Kidney epithelial cell (primary cell): ENCODE measurements around the gene GUK1. TPM values are rescaled to one million over a fixed set of nuclear protein-coding genes. Genes with fewer than 3 reads are reported as not detected.

Experiments
- DNase-seq: peaks from one replicate; pipeline ENCODE4 v3.0.0-alpha.2; 2010; ENCODE audit warnings: low read depth
- H3K27me3 ChIP-seq: 2 replicates; pipeline ENCODE4 v1.6.0; 2011; ENCODE audit warnings: low read length; ENCODE audit not compliant: control insufficient read depth, insufficient read depth
- H3K36me3 ChIP-seq: 2 replicates; pipeline ENCODE4 v1.5.1; 2011; ENCODE audit warnings: low read length; ENCODE audit not compliant: control insufficient read depth, insufficient read depth
- H3K4me3 ChIP-seq: 2 replicates; pipeline ENCODE4 v1.5.1; 2011; ENCODE audit warnings: low read depth, mild to moderate bottlenecking, control low read depth, low read length
- total RNA-seq: library from RNA; depleted of rRNA; stranded (reverse); fragments of >200 nt; gene quantifications from 2 replicates; pipeline ENCODE4 v1.2.3, GENCODE V29; 2015
- TF ChIP-seq, protein P1 (sequence below): IDR thresholded peaks from 2 replicates; pipeline ENCODE4 v1.5.1; 2011; ENCODE audit warnings: mild to moderate bottlenecking, moderate library complexity, low read length, control low read depth, inconsistent platforms; ENCODE audit not compliant: insufficient read depth, poor library complexity, severe bottlenecking

Gene GUK1
- total RNA-seq, 1 donor from 2014 or later = 302 TPM

DNA sequence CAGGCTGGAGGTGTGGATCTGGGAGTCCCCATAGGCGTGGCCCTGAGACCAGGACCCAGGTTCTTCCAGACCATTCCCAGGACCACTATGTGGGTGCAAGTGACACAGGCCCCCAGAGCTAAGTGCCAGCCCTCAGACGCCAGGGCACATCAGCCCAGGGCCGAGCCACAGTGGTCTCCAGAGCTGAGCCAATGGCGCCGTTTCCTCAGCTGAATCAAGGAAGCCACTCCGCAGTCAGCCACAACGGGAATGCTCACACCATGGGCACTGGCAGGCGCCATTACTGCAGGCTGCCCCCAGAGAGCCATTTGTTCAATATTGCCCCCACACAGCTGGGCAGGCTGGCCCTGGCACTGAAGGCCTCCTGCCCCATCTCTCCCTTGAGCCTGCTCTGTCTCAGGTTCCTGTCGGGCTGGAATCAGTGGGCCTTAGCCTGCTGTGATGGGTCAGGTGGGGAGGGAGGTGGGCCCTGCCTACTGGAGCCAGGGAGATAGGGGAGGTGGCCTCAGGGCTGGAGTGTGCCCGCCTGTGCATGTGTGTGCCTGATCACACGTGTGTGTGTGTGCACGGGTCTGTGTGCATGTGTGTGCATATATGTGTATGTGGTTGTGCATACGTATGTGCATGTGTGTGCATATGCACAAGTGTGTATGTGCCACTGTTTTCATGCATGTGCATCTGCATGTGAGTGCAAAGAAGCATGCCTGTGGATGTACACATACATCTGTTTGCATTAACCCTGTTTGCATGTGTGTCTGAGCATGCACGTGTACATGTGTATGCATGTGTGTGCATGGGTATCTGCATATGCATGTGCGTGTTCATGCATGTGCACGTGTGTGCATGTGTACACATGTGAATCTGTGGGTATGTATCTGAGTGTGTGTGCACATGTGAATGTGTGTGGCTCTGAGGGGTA lies 15.8 kb downstream of the GUK1 start:
- Histone ChIP-seq H3K4me3 (no peak overlapping the region), H3K27me3 (peaks cover 35% of the 10 kb centered on the region), H3K36me3 (no peaks in the 10 kb centered on the region)
- TF ChIP-seq, protein P1, sequence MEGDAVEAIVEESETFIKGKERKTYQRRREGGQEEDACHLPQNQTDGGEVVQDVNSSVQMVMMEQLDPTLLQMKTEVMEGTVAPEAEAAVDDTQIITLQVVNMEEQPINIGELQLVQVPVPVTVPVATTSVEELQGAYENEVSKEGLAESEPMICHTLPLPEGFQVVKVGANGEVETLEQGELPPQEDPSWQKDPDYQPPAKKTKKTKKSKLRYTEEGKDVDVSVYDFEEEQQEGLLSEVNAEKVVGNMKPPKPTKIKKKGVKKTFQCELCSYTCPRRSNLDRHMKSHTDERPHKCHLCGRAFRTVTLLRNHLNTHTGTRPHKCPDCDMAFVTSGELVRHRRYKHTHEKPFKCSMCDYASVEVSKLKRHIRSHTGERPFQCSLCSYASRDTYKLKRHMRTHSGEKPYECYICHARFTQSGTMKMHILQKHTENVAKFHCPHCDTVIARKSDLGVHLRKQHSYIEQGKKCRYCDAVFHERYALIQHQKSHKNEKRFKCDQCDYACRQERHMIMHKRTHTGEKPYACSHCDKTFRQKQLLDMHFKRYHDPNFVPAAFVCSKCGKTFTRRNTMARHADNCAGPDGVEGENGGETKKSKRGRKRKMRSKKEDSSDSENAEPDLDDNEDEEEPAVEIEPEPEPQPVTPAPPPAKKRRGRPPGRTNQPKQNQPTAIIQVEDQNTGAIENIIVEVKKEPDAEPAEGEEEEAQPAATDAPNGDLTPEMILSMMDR = no peak
- no peak for DNase-seq

DNA sequence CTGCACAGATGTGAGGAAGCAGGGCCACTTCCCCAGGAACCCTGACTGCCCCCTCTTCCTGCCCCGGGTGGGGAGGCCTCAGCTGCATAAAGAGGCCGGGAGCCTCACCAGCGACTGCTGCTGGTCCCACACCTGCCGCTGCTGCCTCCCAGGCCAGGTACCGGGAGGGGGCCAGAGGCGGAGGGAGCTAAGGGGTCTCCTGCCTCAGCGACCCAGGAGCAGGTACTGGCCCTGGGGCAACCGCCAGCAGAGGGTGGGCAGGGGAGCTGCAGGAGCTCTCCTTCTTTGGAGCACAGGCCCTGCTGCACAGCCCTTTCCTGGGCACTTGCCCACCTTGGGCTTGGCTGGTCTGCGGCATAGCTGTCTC lies 16.4 kb downstream of the GUK1 start:
- Histone ChIP-seq H3K27me3 (peaks cover 37% of the 10 kb centered on the region), H3K36me3 (no peaks in the 10 kb centered on the region), H3K4me3 (no peak overlapping the region)
- DNase-seq = no peak
- TF ChIP-seq, protein P1 = no peak

DNA sequence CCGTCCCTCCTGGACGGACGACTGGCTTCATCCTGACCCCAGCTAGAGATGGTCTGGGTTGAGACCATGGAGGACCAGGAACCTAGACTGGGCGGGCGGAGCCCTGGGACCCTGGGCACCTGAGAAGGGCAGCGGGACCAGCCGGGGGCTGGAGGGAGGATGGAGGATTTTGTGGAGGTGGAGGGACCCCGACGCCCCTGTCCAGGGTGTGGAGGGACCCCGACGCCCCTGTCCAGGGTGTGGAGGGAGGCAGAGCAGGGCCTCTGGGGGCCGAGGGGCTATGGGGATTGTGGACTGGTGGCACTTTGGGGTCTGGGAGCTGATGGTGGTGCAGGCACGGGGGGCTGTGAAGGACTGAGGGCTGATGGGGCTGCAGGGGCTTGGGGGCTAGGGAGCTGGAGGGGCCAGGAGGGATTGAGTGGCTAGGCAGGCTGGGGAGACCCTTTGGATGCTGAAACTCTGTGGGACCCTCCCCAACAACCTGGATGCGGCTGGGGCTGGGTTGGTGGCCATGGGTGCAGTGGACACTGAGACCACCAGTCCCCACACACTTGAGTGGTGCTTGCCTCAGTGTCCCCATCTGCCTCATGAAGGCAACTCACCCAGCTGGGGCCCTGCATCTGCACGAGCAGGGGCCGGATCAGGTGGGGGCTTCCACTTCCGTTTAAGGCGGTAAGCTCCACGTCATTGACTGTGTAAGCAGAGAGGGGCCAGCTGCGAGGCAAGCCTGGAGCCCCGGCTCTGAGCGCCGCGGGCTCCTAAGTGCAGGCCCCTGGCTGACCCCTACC lies 17.1 kb downstream of the GUK1 start:
- DNase-seq = no peak
- H3K4me3 ChIP-seq = no peak overlapping the region
- TF ChIP-seq, protein P1 = no peak
- peaks cover 39% of the 10 kb centered on the region for H3K27me3 ChIP-seq
- H3K36me3 ChIP-seq = no peaks in the 10 kb centered on the region

DNA sequence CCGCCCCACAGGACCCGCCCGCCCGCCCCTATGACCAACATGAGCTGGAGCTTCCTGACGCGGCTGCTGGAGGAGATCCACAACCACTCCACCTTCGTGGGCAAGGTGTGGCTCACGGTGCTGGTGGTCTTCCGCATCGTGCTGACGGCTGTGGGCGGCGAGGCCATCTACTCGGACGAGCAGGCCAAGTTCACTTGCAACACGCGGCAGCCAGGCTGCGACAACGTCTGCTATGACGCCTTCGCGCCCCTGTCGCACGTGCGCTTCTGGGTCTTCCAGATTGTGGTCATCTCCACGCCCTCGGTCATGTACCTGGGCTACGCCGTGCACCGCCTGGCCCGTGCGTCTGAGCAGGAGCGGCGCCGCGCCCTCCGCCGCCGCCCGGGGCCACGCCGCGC lies 17.6 kb downstream of the GUK1 start:
- H3K4me3 ChIP-seq = no peak overlapping the region
- peaks cover 39% of the 10 kb centered on the region for H3K27me3 ChIP-seq
- no peaks in the 10 kb centered on the region for H3K36me3 ChIP-seq
- TF ChIP-seq, protein P1 = no peak
- DNase-seq = no peak

DNA sequence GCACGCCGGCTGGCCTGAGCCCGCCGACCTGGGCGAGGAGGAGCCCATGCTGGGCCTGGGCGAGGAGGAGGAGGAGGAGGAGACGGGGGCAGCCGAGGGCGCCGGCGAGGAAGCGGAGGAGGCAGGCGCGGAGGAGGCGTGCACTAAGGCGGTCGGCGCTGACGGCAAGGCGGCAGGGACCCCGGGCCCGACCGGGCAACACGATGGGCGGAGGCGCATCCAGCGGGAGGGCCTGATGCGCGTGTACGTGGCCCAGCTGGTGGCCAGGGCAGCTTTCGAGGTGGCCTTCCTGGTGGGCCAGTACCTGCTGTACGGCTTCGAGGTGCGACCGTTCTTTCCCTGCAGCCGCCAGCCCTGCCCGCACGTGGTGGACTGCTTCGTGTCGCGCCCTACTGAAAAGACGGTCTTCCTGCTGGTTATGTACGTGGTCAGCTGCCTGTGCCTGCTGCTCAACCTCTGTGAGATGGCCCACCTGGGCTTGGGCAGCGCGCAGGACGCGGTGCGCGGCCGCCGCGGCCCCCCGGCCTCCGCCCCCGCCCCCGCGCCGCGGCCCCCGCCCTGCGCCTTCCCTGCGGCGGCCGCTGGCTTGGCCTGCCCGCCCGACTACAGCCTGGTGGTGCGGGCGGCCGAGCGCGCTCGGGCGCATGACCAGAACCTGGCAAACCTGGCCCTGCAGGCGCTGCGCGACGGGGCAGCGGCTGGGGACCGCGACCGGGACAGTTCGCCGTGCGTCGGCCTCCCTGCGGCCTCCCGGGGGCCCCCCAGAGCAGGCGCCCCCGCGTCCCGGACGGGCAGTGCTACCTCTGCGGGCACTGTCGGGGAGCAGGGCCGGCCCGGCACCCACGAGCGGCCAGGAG lies 18.3 kb downstream of the GUK1 start:
- Histone ChIP-seq H3K27me3 (peaks cover 39% of the 10 kb centered on the region), H3K36me3 (no peaks in the 10 kb centered on the region), H3K4me3 (no peak overlapping the region)
- TF ChIP-seq, protein P1 = no peak
- DNase-seq = no peak
